ENCODE results near the gene ICAM1. TPM values are rescaled to one million over a fixed set of nuclear protein-coding genes. Genes with fewer than 3 reads are reported as not detected.

The ICAM1 gene
- total RNA-seq, 2 donors from 2014 or later, result 7.3 to 68.9 TPM

- 7 to 11% methylated on average over 11 to 43 of the region's 44 CpGs for WGBS, 2 donors
- Histone ChIP-seq H3K4me1 (peaks cover 29% of the 10 kb centered on the region), H3K27ac (peak overlapping the region; percentile 65 to 91 (median 86)), H3K27me3 (no peaks in the 10 kb centered on the region), H3K9me3 (no peaks in the 10 kb centered on the region), H3K36me3 (replicated peaks in 1 of 2; ENCODE audit: insufficient read depth in 1 of 2, low read depth in 2 of 2) (peaks cover 0 to 15% of the 10 kb centered on the region in 2 donors), H3K4me3 (peak overlapping the region; percentile 30 to 35)
- ATAC-seq, result peak; percentile 5
- peak in 2 of 4 donors; percentile 26 to 29 for DNase-seq
- TF ChIP-seq POLR2A (IDR thresholded peaks at IDR 0.05), result no peak
- TF ChIP-seq CTCF (IDR thresholded peaks at IDR 0.05), result peak in 2 of 7 experiments; percentile 6 to 12
- intact Hi-C loops (cut with DNase I), result no loop called here
Measured at GRCh38 chr19:10333758-10334587, 63.1 kb downstream of the ICAM1 start.

- Histone ChIP-seq H3K4me1 (peaks cover 29% of the 10 kb centered on the region), H3K36me3 (replicated peaks in 1 of 2; ENCODE audit: insufficient read depth in 1 of 2, low read depth in 2 of 2) (peaks cover 0 to 8% of the 10 kb centered on the region in 2 donors), H3K9me3 (no peaks in the 10 kb centered on the region), H3K4me3 (peak overlapping the region; percentile 30 to 35), H3K27ac (peak overlapping the region; percentile 65 to 91 (median 86)), H3K27me3 (no peaks in the 10 kb centered on the region)
- DNase-seq, result peak; percentile 98
- intact Hi-C loops (cut with DNase I), result no loop called here
- 12 to 32% methylated on average over 17 to 59 of the region's 59 CpGs for WGBS, 2 donors
- TF ChIP-seq CTCF (IDR thresholded peaks at IDR 0.05) (peak in 2 of 7 experiments; percentile 1 to 15), POLR2A (IDR thresholded peaks at IDR 0.05) (peak; percentile 50 to 84 (median 81))
- ATAC-seq, result peak; percentile 84
Measured at GRCh38 chr19:10334588-10335351, 63.9 kb downstream of the ICAM1 start.

GRCh38 chr19:10335352-10335985 lies 64.5 kb downstream of the ICAM1 start:
- peaks cover 29% of the 10 kb centered on the region for H3K4me1 ChIP-seq
- intact Hi-C loops (cut with DNase I), result no loop called here
- TF ChIP-seq CTCF (IDR thresholded peaks at IDR 0.05) (no peak), POLR2A (IDR thresholded peaks at IDR 0.05) (no peak)
- WGBS, 2 donors, result 51 to 70% methylated on average over 6 to 24 of the region's 26 CpGs
- DNase-seq, result no peak
- peaks cover 0 to under 1% of the 10 kb centered on the region in 2 donors for H3K36me3 ChIP-seq (replicated peaks in 1 of 2; ENCODE audit: insufficient read depth in 1 of 2, low read depth in 2 of 2)
- H3K27ac ChIP-seq, result peak overlapping the region in 3 of 4 donors; percentile 65 to 91 (median 90)
- H3K27me3 ChIP-seq, result no peaks in the 10 kb centered on the region
- ATAC-seq, result no peak
- H3K9me3 ChIP-seq, result no peaks in the 10 kb centered on the region
- H3K4me3 ChIP-seq, result no peak overlapping the region

Small RNA genes within 50 kb of the gene (microRNA-seq; reads per million reads assigned to microRNA genes)
- 0 reads per million in 2 donors for gene MIR4322 (ENCODE audit: borderline number of aligned reads in 2 of 2, borderline replicate concordance in 2 of 2)

Small RNA genes within 50 kb of the gene (small RNA-seq; reads per million reads assigned to genes)
- gene AC011511.1 (not detected), gene AC011511.4 (not detected), gene MIR4322 (not detected)

Other genes with a start within 250 kb of the ICAM1 start
- 10 to 100 TPM; 19.1 to 21.0 TPM for gene SHFL, start 184.8 kb upstream of the ICAM1 start, total RNA-seq
- gene ANGPTL6, start 168.4 kb upstream of the ICAM1 start, total RNA-seq, result not detected
- gene PPAN, start 164.8 kb upstream of the ICAM1 start, total RNA-seq, result 10 to 100 TPM; 11.5 to 14.0 TPM
- 1 to 10 TPM; 2.9 to 3.6 TPM for gene P2RY11, start 159.4 kb upstream of the ICAM1 start, total RNA-seq
- 100 to 1,000 TPM; 192 to 209 TPM for gene EIF3G, start 151.2 kb upstream of the ICAM1 start, total RNA-seq
- gene DNMT1, start 76.2 kb upstream of the ICAM1 start, total RNA-seq, result 10 to 100 TPM; 17.9 to 36.6 TPM
- 1 to 10 TPM; 2.6 to 3.6 TPM for gene S1PR2, start 39.8 kb upstream of the ICAM1 start, total RNA-seq
- gene MRPL4, start 18.9 kb upstream of the ICAM1 start, total RNA-seq, result 10 to 100 TPM; 17.9 to 18.1 TPM
- gene ICAM4, start 15.8 kb downstream of the ICAM1 start, total RNA-seq, result under 1 TPM in 1 of 2 donors, not detected in 1; 0.26 TPM
- gene ICAM5, start 18.8 kb downstream of the ICAM1 start, total RNA-seq, result under 1 TPM in 1 of 2 donors, not detected in 1; 0.33 TPM
- 1 to 10 TPM; 2.3 to 4.6 TPM for gene ZGLP1, start 38.7 kb downstream of the ICAM1 start, total RNA-seq
- gene FDX2, start 44.9 kb downstream of the ICAM1 start, total RNA-seq, result 10 to 100 TPM; 11.2 to 16.8 TPM
- 10 to 100 TPM in 1 of 2 donors, 1 to 10 TPM in 1; 9.9 to 30.7 TPM for gene RAVER1, start 62.4 kb downstream of the ICAM1 start, total RNA-seq
- 1 to 10 TPM; 2.1 to 5.9 TPM for gene ICAM3, start 68.5 kb downstream of the ICAM1 start, total RNA-seq
- gene TYK2, start 109.5 kb downstream of the ICAM1 start, total RNA-seq, result 100 to 1,000 TPM in 1 of 2 donors, 10 to 100 TPM in 1; 72.4 to 168 TPM
- gene CDC37, start 132.4 kb downstream of the ICAM1 start, total RNA-seq, result 100 to 1,000 TPM in 1 of 2 donors, 10 to 100 TPM in 1; 89.7 to 122 TPM
- gene PDE4A, start 149.4 kb downstream of the ICAM1 start, total RNA-seq, result 10 to 100 TPM in 1 of 2 donors, 1 to 10 TPM in 1; 8.8 to 17.1 TPM
- 10 to 100 TPM; 30.9 to 37.6 TPM for gene KEAP1, start 232.2 kb downstream of the ICAM1 start, total RNA-seq
- 1 to 10 TPM; 1.0 to 1.6 TPM for gene S1PR5, start 246.3 kb downstream of the ICAM1 start, total RNA-seq

All from body of pancreas (tissue), 4 donors.